Adipocyte (in vitro differentiated cells): Measurements from ENCODE around the gene APBA1.
"Not testable (repeated sequence)": the region's sequence is repeated elsewhere in the genome, so short reads cannot be mapped to it uniquely, and the experiment has no call there.

Source experiments
- DNase-seq: peaks from one replicate; pipeline ENCODE4 v3.0.0-alpha.2; 2015; ENCODE audit warnings: low read depth
- H3K27me3 ChIP-seq: replicated peaks from 2 replicates; pipeline ENCODE4 v1.7.0; 2013; ENCODE audit warnings: mild to moderate bottlenecking, low read length, moderate library complexity; ENCODE audit not compliant: control insufficient read depth, insufficient read depth
- H3K36me3 ChIP-seq: 2 replicates; pipeline ENCODE4 v1.7.0; 2013; ENCODE audit warnings: low read length, mild to moderate bottlenecking, moderate library complexity; ENCODE audit not compliant: control insufficient read depth, insufficient read depth, severe bottlenecking
- H3K4me1 ChIP-seq: 2 replicates; pipeline ENCODE4 v1.7.0; 2013; ENCODE audit warnings: mild to moderate bottlenecking, low read length, moderate library complexity; ENCODE audit not compliant: control insufficient read depth, insufficient read depth
- H3K4me3 ChIP-seq: 2 replicates; pipeline ENCODE4 v1.7.0; 2013; ENCODE audit warnings: mild to moderate bottlenecking, low read length, moderate library complexity
- H3K9ac ChIP-seq: 2 replicates; pipeline ENCODE4 v1.7.0; 2013; ENCODE audit warnings: mild to moderate bottlenecking, low read length, moderate library complexity
- H3K9me3 ChIP-seq: 2 replicates; pipeline ENCODE4 v1.7.0; 2013; ENCODE audit warnings: mild to moderate bottlenecking, low read length, moderate library complexity; ENCODE audit not compliant: control insufficient read depth

Gene APBA1

GRCh38 chr9:69604568-69605219, 67.5 kb downstream of the APBA1 start:
- Histone ChIP-seq H3K27me3 (no peaks in the 10 kb centered on the region), H3K9me3 (no peaks in the 10 kb centered on the region), H3K36me3 (no peaks in the 10 kb centered on the region), H3K4me1 (peaks cover 9% of the 10 kb centered on the region), H3K4me3 (no peak overlapping the region), H3K9ac (no peak overlapping the region)
- DNase-seq = no peak

GRCh38 chr9:69603656-69604055, 68.5 kb downstream of the APBA1 start:
- H3K36me3 ChIP-seq = no peaks in the 10 kb centered on the region

GRCh38 chr9:69602773-69603172, 69.4 kb downstream of the APBA1 start:
- Histone ChIP-seq H3K4me1 (peaks cover 16% of the 10 kb centered on the region), H3K9me3 (no peaks in the 10 kb centered on the region), H3K9ac (no peak overlapping the region), H3K27me3 (no peaks in the 10 kb centered on the region), H3K4me3 (no peak overlapping the region), H3K36me3 (no peaks in the 10 kb centered on the region)
- no peak for DNase-seq

More at GRCh38 chr9:69603656-69604055, 68.5 kb downstream of the APBA1 start:
- H3K4me1 ChIP-seq = peaks cover 16% of the 10 kb centered on the region
- H3K9ac ChIP-seq = no peak overlapping the region
- H3K9me3 ChIP-seq = no peaks in the 10 kb centered on the region
- no peak overlapping the region for H3K4me3 ChIP-seq
- no peaks in the 10 kb centered on the region for H3K27me3 ChIP-seq
- no peak for DNase-seq

GRCh38 chr9:69601698-69602097, 70.5 kb downstream of the APBA1 start:
- H3K4me1 ChIP-seq = peaks cover 16% of the 10 kb centered on the region

GRCh38 chr9:69600314-69601047, 71.7 kb downstream of the APBA1 start:
- DNase-seq = no peak
- Histone ChIP-seq H3K4me3 (no peak overlapping the region), H3K9me3 (no peaks in the 10 kb centered on the region), H3K36me3 (no peaks in the 10 kb centered on the region), H3K27me3 (no peaks in the 10 kb centered on the region), H3K4me1 (peaks cover 16% of the 10 kb centered on the region), H3K9ac (no peak overlapping the region)

More at GRCh38 chr9:69601698-69602097, 70.5 kb downstream of the APBA1 start:
- DNase-seq = no peak
- H3K36me3 ChIP-seq = no peaks in the 10 kb centered on the region
- H3K9me3 ChIP-seq = no peaks in the 10 kb centered on the region
- H3K4me3 ChIP-seq = no peak overlapping the region
- H3K9ac ChIP-seq = no peak overlapping the region
- no peaks in the 10 kb centered on the region for H3K27me3 ChIP-seq

- H3K9me3 ChIP-seq = no peaks in the 10 kb centered on the region
- H3K4me1 ChIP-seq = peaks cover 16% of the 10 kb centered on the region
- H3K27me3 ChIP-seq = no peaks in the 10 kb centered on the region
- no peak overlapping the region for H3K9ac ChIP-seq
- H3K4me3 ChIP-seq = no peak overlapping the region
- no peaks in the 10 kb centered on the region for H3K36me3 ChIP-seq
- no peak for DNase-seq
These were observed 72.8 kb downstream of the APBA1 start for GRCh38 chr9:69599232-69599971.

- H3K4me1 ChIP-seq, H3K27me3 ChIP-seq, H3K9me3 ChIP-seq, H3K36me3 ChIP-seq, H3K9ac ChIP-seq, H3K4me3 ChIP-seq, DNase-seq: not testable (repeated sequence)
These were observed 75.3 kb downstream of the APBA1 start for GRCh38 chr9:69596906-69597305.

GRCh38 chr9:69594180-69594579, 78.0 kb downstream of the APBA1 start:
- H3K9me3 ChIP-seq = no peaks in the 10 kb centered on the region
- H3K36me3 ChIP-seq = no peaks in the 10 kb centered on the region
- no peak overlapping the region for H3K4me3 ChIP-seq
- no peaks in the 10 kb centered on the region for H3K27me3 ChIP-seq
- no peak for DNase-seq
- H3K4me1 ChIP-seq = peaks cover 4% of the 10 kb centered on the region
- no peak overlapping the region for H3K9ac ChIP-seq

GRCh38 chr9:69593756-69594155, 78.4 kb downstream of the APBA1 start:
- no peaks in the 10 kb centered on the region for H3K36me3 ChIP-seq
- no peaks in the 10 kb centered on the region for H3K27me3 ChIP-seq
- H3K9ac ChIP-seq = no peak overlapping the region
- DNase-seq = no peak
- no peaks in the 10 kb centered on the region for H3K9me3 ChIP-seq
- H3K4me3 ChIP-seq = no peak overlapping the region
- no peaks in the 10 kb centered on the region for H3K4me1 ChIP-seq

GRCh38 chr9:69593301-69593700, 78.9 kb downstream of the APBA1 start:
- H3K9ac ChIP-seq = no peak overlapping the region

GRCh38 chr9:69590266-69590665, 81.9 kb downstream of the APBA1 start:
- no peaks in the 10 kb centered on the region for H3K4me1 ChIP-seq
- H3K9me3 ChIP-seq = no peaks in the 10 kb centered on the region
- H3K36me3 ChIP-seq = no peaks in the 10 kb centered on the region
- no peak overlapping the region for H3K4me3 ChIP-seq
- no peak overlapping the region for H3K9ac ChIP-seq
- no peak for DNase-seq
- no peaks in the 10 kb centered on the region for H3K27me3 ChIP-seq

More at GRCh38 chr9:69593301-69593700, 78.9 kb downstream of the APBA1 start:
- no peaks in the 10 kb centered on the region for H3K27me3 ChIP-seq
- no peaks in the 10 kb centered on the region for H3K4me1 ChIP-seq
- H3K36me3 ChIP-seq = no peaks in the 10 kb centered on the region
- H3K4me3 ChIP-seq = no peak overlapping the region
- peak; percentile 24 for DNase-seq
- H3K9me3 ChIP-seq = no peaks in the 10 kb centered on the region
